Transverse colon (tissue), 3 donors: Measurements from ENCODE around the gene HDHD5.

ENCODE experiments used
- EP300 ChIP-seq: sonication (generic); formaldehyde crosslinking; IDR thresholded peaks from one replicate; pipeline ENCODE4 v1.6.1; 2017; ENCODE audit warnings: antibody characterized with exemption, low read depth
- TF ChIP-seq, protein P1 (sequence below), 5 experiments: fragments of 200-600 bp in 3 of 5; fragments of 450-650 bp in 2 of 5; sonication (generic) in 3 of 5; IDR thresholded peaks; 1 replicate in 2 of 5; 2 replicates in 3 of 5; pipeline ENCODE4 v1.5.1; 2016 to 2017; ENCODE audit warnings: antibody characterized with exemption in 5 of 5, inconsistent platforms in 3 of 5, mild to moderate bottlenecking in 2 of 5, moderate library complexity in 1 of 5

DNA sequence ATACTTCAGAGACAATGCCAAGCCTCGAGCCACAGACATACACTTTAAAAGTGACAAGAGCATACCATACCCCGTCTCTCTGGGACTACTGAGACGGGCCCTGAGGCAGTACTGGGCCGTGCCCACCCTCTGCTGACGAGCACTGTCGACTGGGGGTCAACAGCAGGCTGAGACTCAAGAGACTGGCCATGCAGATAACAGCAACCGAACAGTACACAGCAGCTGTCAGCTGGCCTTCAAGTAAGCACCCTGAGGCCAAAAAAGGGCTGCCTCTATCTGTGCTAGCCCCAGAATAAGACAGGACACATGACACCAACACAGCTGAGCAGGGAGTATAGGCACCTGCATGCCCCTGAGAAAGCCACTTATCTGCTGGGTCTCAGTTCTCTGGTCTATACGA is 19.1 kb downstream of the HDHD5 start:
- TF ChIP-seq, protein P1, sequence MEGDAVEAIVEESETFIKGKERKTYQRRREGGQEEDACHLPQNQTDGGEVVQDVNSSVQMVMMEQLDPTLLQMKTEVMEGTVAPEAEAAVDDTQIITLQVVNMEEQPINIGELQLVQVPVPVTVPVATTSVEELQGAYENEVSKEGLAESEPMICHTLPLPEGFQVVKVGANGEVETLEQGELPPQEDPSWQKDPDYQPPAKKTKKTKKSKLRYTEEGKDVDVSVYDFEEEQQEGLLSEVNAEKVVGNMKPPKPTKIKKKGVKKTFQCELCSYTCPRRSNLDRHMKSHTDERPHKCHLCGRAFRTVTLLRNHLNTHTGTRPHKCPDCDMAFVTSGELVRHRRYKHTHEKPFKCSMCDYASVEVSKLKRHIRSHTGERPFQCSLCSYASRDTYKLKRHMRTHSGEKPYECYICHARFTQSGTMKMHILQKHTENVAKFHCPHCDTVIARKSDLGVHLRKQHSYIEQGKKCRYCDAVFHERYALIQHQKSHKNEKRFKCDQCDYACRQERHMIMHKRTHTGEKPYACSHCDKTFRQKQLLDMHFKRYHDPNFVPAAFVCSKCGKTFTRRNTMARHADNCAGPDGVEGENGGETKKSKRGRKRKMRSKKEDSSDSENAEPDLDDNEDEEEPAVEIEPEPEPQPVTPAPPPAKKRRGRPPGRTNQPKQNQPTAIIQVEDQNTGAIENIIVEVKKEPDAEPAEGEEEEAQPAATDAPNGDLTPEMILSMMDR (IDR thresholded peaks at IDR 0.05), result no peak
- no peak for TF ChIP-seq EP300
